Measurements from ENCODE around the gene NSD2.

The NSD2 gene

DNA sequence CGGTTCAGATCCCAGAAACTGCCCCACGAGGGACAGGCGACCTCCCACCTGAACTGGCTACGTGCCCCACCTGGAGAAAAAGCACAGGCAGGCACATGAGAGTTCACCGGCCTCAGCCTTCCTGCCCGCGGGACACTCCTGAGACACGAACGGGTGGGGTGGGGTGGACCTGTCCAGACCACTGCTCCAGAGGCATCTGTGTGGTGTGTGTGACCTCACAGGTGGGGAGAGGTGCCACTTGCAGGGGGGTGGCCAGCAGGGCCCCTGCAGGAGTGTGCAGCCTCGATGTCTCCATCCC lies 119.1 kb downstream of the NSD2 start:
- Histone ChIP-seq H3K27ac (replicated peaks) (no peak overlapping the region), H3K4me3 (replicated peaks; ENCODE audit: insufficient read depth, low read length) (no peak overlapping the region), H3K27me3 (ENCODE audit: insufficient read depth, poor library complexity, severe bottlenecking) (no peaks in the 10 kb centered on the region)
- TF ChIP-seq, protein P1, sequence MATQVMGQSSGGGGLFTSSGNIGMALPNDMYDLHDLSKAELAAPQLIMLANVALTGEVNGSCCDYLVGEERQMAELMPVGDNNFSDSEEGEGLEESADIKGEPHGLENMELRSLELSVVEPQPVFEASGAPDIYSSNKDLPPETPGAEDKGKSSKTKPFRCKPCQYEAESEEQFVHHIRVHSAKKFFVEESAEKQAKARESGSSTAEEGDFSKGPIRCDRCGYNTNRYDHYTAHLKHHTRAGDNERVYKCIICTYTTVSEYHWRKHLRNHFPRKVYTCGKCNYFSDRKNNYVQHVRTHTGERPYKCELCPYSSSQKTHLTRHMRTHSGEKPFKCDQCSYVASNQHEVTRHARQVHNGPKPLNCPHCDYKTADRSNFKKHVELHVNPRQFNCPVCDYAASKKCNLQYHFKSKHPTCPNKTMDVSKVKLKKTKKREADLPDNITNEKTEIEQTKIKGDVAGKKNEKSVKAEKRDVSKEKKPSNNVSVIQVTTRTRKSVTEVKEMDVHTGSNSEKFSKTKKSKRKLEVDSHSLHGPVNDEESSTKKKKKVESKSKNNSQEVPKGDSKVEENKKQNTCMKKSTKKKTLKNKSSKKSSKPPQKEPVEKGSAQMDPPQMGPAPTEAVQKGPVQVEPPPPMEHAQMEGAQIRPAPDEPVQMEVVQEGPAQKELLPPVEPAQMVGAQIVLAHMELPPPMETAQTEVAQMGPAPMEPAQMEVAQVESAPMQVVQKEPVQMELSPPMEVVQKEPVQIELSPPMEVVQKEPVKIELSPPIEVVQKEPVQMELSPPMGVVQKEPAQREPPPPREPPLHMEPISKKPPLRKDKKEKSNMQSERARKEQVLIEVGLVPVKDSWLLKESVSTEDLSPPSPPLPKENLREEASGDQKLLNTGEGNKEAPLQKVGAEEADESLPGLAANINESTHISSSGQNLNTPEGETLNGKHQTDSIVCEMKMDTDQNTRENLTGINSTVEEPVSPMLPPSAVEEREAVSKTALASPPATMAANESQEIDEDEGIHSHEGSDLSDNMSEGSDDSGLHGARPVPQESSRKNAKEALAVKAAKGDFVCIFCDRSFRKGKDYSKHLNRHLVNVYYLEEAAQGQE (IDR thresholded peaks at IDR 0.05; ENCODE audit: insufficient replicate concordance, low read depth): no peak
- DNase-seq (ENCODE audit: low read depth in 1 of 2, low spot score in 1 of 2): no peak

- TF ChIP-seq, protein P1 (IDR thresholded peaks at IDR 0.05; ENCODE audit: insufficient replicate concordance, low read depth): no peak
- no peak for TF ChIP-seq CTCF (IDR thresholded peaks at IDR 0.05; ENCODE audit: insufficient read depth, low read length)
- TF ChIP-seq POLR2AphosphoS5 (IDR thresholded peaks at IDR 0.05; ENCODE audit: low read depth): no peak
- no peak for TF ChIP-seq SPI1 (IDR thresholded peaks at IDR 0.05; ENCODE audit: borderline replicate concordance, low read depth)
- TF ChIP-seq GABPA (IDR thresholded peaks at IDR 0.05; ENCODE audit: low read depth): no peak
- Histone ChIP-seq H3K4me3 (replicated peaks; ENCODE audit: insufficient read depth, low read length) (no peak overlapping the region), H3K27me3 (ENCODE audit: insufficient read depth, poor library complexity, severe bottlenecking) (no peaks in the 10 kb centered on the region), H3K27ac (replicated peaks) (no peak overlapping the region)
- no peak for DNase-seq (ENCODE audit: low read depth in 1 of 2, low spot score in 1 of 2)
These were observed 119.5 kb downstream of the NSD2 start for GRCh38 chr4:1990676-1991075.

- TF ChIP-seq, protein P1 (IDR thresholded peaks at IDR 0.05; ENCODE audit: insufficient replicate concordance, low read depth): no peak
- TF ChIP-seq CTCF (IDR thresholded peaks at IDR 0.05; ENCODE audit: insufficient read depth, low read length): no peak
- Histone ChIP-seq H3K27me3 (ENCODE audit: insufficient read depth, poor library complexity, severe bottlenecking) (no peaks in the 10 kb centered on the region), H3K4me3 (replicated peaks; ENCODE audit: insufficient read depth, low read length) (no peak overlapping the region), H3K27ac (replicated peaks) (no peak overlapping the region)
- no peak for DNase-seq (ENCODE audit: low read depth in 1 of 2, low spot score in 1 of 2)
These were observed 119.9 kb downstream of the NSD2 start for GRCh38 chr4:1991087-1991486.
